ENCODE results near the gene SPOUT1. TPM values are rescaled to one million over a fixed set of nuclear protein-coding genes. Genes with fewer than 3 reads are reported as not detected.

The SPOUT1 gene
- total and polyA plus RNA-seq, 2 of the 13 experiments (the other 11 are each of a cell fraction or from before 2014, with no cell fraction given), result 39.0 to 45.8 TPM

GRCh38 chr9:128838338-128838737, 8.7 kb upstream of the SPOUT1 start (continued):
- TF ChIP-seq ZFP91 (CRISPR knock-in tag; IDR thresholded peaks at IDR 0.05; ENCODE audit: borderline replicate concordance) (peak; percentile 23; the same call in 1 of the 2 replicates), ZBTB43 (CRISPR knock-in tag; conservative IDR thresholded peaks at IDR 0.05) (0 out of 2 replicates have a peak, but pooled peaks have one; percentile 20), KLF12 (CRISPR knock-in tag; IDR thresholded peaks at IDR 0.05; ENCODE audit: borderline replicate concordance) (no peak), HMG20B (CRISPR knock-in tag; conservative IDR thresholded peaks at IDR 0.05) (peak; percentile 76), ZNF772 (CRISPR knock-in tag; IDR thresholded peaks at IDR 0.05) (peak; percentile 63; the same call in 1 of the 2 replicates), BCLAF1 (IDR thresholded peaks at IDR 0.05) (no peak), ZSCAN31 (CRISPR knock-in tag; IDR thresholded peaks at IDR 0.05; ENCODE audit: low read depth) (peak; percentile 24; the same call in 1 of the 2 replicates), SIX1 (CRISPR knock-in tag; IDR thresholded peaks at IDR 0.05; ENCODE audit: borderline replicate concordance) (peak; percentile 86), POLR2G (IDR thresholded peaks at IDR 0.05; ENCODE audit: low read depth, low read length) (no peak), KLF11 (CRISPR knock-in tag; IDR thresholded peaks at IDR 0.05) (0 out of 2 replicates have a peak, but pooled peaks have one; percentile 61), GTF2F1 (IDR thresholded peaks at IDR 0.05; ENCODE audit: low read length) (no peak), ARNTL (CRISPR knock-in tag; IDR thresholded peaks at IDR 0.05) (0 out of 2 replicates have a peak, but pooled peaks have one; percentile 55), ZGPAT (CRISPR knock-in tag; IDR thresholded peaks at IDR 0.05) (peak; percentile 71), ZKSCAN1 (IDR thresholded peaks at IDR 0.05; ENCODE audit: low read length) (no peak), ZHX2 (IDR thresholded peaks at IDR 0.05; ENCODE audit: low read depth) (no peak), ZHX2 (CRISPR knock-in tag; IDR thresholded peaks at IDR 0.05; ENCODE audit: borderline replicate concordance) (no peak), YEATS4 (CRISPR knock-in tag; IDR thresholded peaks at IDR 0.05; ENCODE audit: borderline replicate concordance) (peak; percentile 17; the same call in 1 of the 2 replicates), NCOA2 (CRISPR knock-in tag; IDR thresholded peaks at IDR 0.05) (peak; percentile 78)
